OCI-LY7 (cell line): ENCODE measurements around the gene PLEKHG1. TPM values are rescaled to one million over a fixed set of nuclear protein-coding genes. Genes with fewer than 3 reads are reported as not detected.

Experiments used
- BruUV-seq: library from RNA; stranded (reverse); fragments of 400-500 nt; replicated peaks from 2 replicates; lab custom pipeline; 2021; lab: Mats Ljungman, UMichigan
- CTCF ChIA-PET: fragments of 300-600 bp; sonication (Branson Sonifier 250); formaldehyde crosslinking; loops from one replicate; lab custom pipeline; 2022; ENCODE audit warnings: antibody characterized with exemption; ENCODE audit not compliant: unreplicated experiment; lab: Charles Lee
- POLR2A ChIA-PET: fragments of 300-600 bp; sonication (Branson Sonifier 250); formaldehyde crosslinking; loops from one replicate; lab custom pipeline; 2022; ENCODE audit warnings: antibody characterized with exemption; lab: Charles Lee
- DNase-seq: peaks from one replicate; pipeline ENCODE4 v3.0.0-alpha.2; 2015; ENCODE audit warnings: low spot score
- H2AFZ ChIP-seq: fragments of 200-600 bp; sonication (generic), shearing (Covaris generic); 2 replicates; pipeline ENCODE4 v1.6.1; 2014; ENCODE audit warnings: mild to moderate bottlenecking, antibody characterized with exemption, low read length, moderate library complexity
- H3K27ac ChIP-seq: fragments of 200-600 bp; sonication (generic); 2 replicates; pipeline ENCODE4 v1.5.1; 2014; ENCODE audit warnings: mixed run types, low read depth, mild to moderate bottlenecking, moderate library complexity, low read length, inconsistent platforms; ENCODE audit not compliant: poor library complexity, severe bottlenecking
- H3K36me3 ChIP-seq: fragments of 200-600 bp; sonication (generic); 2 replicates; pipeline ENCODE4 v1.6.1; 2014; ENCODE audit warnings: mild to moderate bottlenecking, antibody characterized with exemption, low read length, moderate library complexity, mixed read lengths; ENCODE audit not compliant: insufficient read depth
- H3K4me1 ChIP-seq: fragments of 200-600 bp; sonication (generic); 2 replicates; pipeline ENCODE4 v1.5.1; 2014; ENCODE audit warnings: mild to moderate bottlenecking, low read length; ENCODE audit not compliant: insufficient read depth, poor library complexity, severe bottlenecking
- H3K4me2 ChIP-seq: fragments of 200-600 bp; sonication (generic); 2 replicates; pipeline ENCODE4 v1.6.1; 2014; ENCODE audit warnings: mild to moderate bottlenecking, low read length
- H3K4me3 ChIP-seq: fragments of 200-600 bp; sonication (generic); 2 replicates; pipeline ENCODE4 v1.5.1; 2014; ENCODE audit warnings: mild to moderate bottlenecking, low read depth, low read length; ENCODE audit not compliant: poor library complexity, severe bottlenecking
- H3K79me2 ChIP-seq: fragments of 200-600 bp; sonication (generic); 2 replicates; pipeline ENCODE4 v1.6.1; 2016; ENCODE audit warnings: low read depth, mild to moderate bottlenecking, low read length, moderate library complexity, mixed read lengths; ENCODE audit not compliant: insufficient read depth
- H3K9me2 ChIP-seq: fragments of 200-600 bp; sonication (generic); 2 replicates; pipeline ENCODE4 v1.6.1; 2016; ENCODE audit warnings: mild to moderate bottlenecking, low read length, mixed read lengths; ENCODE audit not compliant: insufficient read depth
- H3K9me3 ChIP-seq: fragments of 200-600 bp; sonication (generic); 2 replicates; pipeline ENCODE4 v1.6.1; 2014; ENCODE audit warnings: mild to moderate bottlenecking, mixed run types, low read length, mixed read lengths
- H4K20me1 ChIP-seq: fragments of 200-600 bp; sonication (generic); 2 replicates; pipeline ENCODE4 v1.6.1; 2014; ENCODE audit warnings: mild to moderate bottlenecking, antibody characterized with exemption, low read length, moderate library complexity, mixed read lengths; ENCODE audit not compliant: insufficient read depth
- EZH2phosphoT487 ChIP-seq: fragments of 200-600 bp; sonication (generic); IDR thresholded peaks from 2 replicates; pipeline ENCODE4 v1.6.1; 2018; ENCODE audit warnings: low read depth, borderline replicate concordance, mild to moderate bottlenecking, mixed run types, antibody characterized with exemption, low read length, moderate library complexity, mixed read lengths
- intact Hi-C: fragments of 100-400 bp; cut with micrococcal nuclease; formaldehyde crosslinking; loops from one replicate; pipeline ENCODE4 v1.10.0; 2022; ENCODE audit not compliant: unreplicated experiment
- total RNA-seq, 2 experiments: library from RNA; depleted of rRNA in 1 of 2; stranded (reverse); fragments of >200 nt in 1 of 2; shearing (Covaris generic) in 1 of 2; gene quantifications; 2 replicates each; pipeline ENCODE4 v1.2.3, GENCODE V29; 2014 to 2022
- TF ChIP-seq, protein P1 (sequence below): fragments of 200-600 bp; sonication (generic); conservative IDR thresholded peaks from 2 replicates; pipeline ENCODE4 v1.5.1; 2014; ENCODE audit warnings: mild to moderate bottlenecking, antibody characterized with exemption, low read length, moderate library complexity, mixed read lengths

The PLEKHG1 gene
- total RNA-seq, 2 experiments from 2014 or later = 17.9 to 19.6 TPM

DNA sequence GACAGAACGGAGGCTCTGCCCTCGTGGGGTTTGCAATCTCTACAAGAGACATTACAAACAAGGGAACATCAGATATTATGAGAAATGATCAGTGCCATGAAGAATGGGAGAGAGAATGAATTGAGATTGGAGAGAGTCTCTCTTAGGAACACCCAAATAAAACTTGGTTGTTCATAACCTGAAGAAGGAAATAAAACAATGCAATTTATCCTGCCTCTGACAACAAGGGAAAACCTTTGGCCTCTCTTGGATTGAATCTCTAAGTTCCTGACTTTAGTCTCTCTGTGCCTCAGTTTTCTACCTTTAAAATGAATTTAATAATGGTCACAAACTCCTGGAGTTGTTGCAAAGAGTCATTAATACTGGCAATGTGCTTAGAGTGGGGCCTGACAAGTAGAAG lies 21.1 kb downstream of the PLEKHG1 start:
- no peaks in the 10 kb centered on the region for H3K79me2 ChIP-seq
- TF ChIP-seq, protein P1, sequence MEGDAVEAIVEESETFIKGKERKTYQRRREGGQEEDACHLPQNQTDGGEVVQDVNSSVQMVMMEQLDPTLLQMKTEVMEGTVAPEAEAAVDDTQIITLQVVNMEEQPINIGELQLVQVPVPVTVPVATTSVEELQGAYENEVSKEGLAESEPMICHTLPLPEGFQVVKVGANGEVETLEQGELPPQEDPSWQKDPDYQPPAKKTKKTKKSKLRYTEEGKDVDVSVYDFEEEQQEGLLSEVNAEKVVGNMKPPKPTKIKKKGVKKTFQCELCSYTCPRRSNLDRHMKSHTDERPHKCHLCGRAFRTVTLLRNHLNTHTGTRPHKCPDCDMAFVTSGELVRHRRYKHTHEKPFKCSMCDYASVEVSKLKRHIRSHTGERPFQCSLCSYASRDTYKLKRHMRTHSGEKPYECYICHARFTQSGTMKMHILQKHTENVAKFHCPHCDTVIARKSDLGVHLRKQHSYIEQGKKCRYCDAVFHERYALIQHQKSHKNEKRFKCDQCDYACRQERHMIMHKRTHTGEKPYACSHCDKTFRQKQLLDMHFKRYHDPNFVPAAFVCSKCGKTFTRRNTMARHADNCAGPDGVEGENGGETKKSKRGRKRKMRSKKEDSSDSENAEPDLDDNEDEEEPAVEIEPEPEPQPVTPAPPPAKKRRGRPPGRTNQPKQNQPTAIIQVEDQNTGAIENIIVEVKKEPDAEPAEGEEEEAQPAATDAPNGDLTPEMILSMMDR = no peak
- TF ChIP-seq EZH2phosphoT487 = no peak
- ChIA-PET CTCF (no interaction called here), POLR2A (interaction anchor here (0.6 to 3.0 kb wide), 3 partner anchors 10 to 1550 kb away, joined by 3 to 17 read pairs (median 3); partner anchors contain the start of gene PLEKHG1)
- intact Hi-C loops = loop anchor here (5.0 kb wide), 1 partner anchor 102 kb away; no protein-coding TSS in a partner anchor
- H3K9me2 ChIP-seq = no peaks in the 10 kb centered on the region
- no peaks in the 10 kb centered on the region for H3K36me3 ChIP-seq
- no peak for DNase-seq
- peaks cover 94% of the 10 kb centered on the region for H3K4me1 ChIP-seq
- no peak overlapping the region for H2AFZ ChIP-seq
- no TSS peak for BruUV-seq
- peak overlapping the region; percentile 1 for H3K27ac ChIP-seq
- peak overlapping the region; percentile 85 for H3K4me2 ChIP-seq
- H4K20me1 ChIP-seq = no peaks in the 10 kb centered on the region
- no peak overlapping the region for H3K4me3 ChIP-seq
- H3K9me3 ChIP-seq = no peaks in the 10 kb centered on the region

DNA sequence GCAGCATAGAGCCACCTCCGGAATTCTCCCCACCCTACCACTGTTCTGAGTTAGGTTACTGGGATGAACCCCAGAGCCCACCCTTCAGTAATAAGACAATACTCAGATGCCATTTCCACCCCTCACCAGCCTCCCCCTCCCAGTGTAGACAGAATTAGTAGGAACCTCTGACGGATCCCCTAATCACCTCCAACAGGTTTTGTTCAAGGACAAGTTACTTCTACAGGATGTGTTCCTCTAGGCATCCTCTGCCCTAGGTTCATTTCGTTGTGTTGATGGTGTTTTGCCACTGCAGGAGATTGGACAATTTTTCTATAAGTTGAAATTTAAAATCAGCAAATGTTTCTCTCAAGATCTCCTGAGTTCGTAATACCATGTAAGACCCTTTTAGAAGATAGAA lies 22.8 kb downstream of the PLEKHG1 start:
- H3K9me2 ChIP-seq = no peaks in the 10 kb centered on the region
- BruUV-seq = TSS peak; percentile 95
- peak overlapping the region; percentile 99 for H3K27ac ChIP-seq
- peaks cover 94% of the 10 kb centered on the region for H3K4me1 ChIP-seq
- peak overlapping the region; percentile 57 for H3K4me3 ChIP-seq
- CTCF ChIA-PET = interaction anchor here (0.8 kb wide), 1 partner anchor 17 kb away, joined by 3 read pairs; no protein-coding TSS in a partner anchor
- no peak for TF ChIP-seq EZH2phosphoT487
- TF ChIP-seq, protein P1 = no peak
- peak overlapping the region; percentile 85 for H3K4me2 ChIP-seq
- H3K79me2 ChIP-seq = no peaks in the 10 kb centered on the region
- POLR2A ChIA-PET = interaction anchor here (0.5 to 3.0 kb wide), 10 partner anchors 10 to 101 kb away, joined by 3 to 17 read pairs (median 3); partner anchors contain the start of gene PLEKHG1
- no peaks in the 10 kb centered on the region for H3K36me3 ChIP-seq
- no peak overlapping the region for H2AFZ ChIP-seq
- H3K9me3 ChIP-seq = no peaks in the 10 kb centered on the region
- DNase-seq = peak; percentile 45
- H4K20me1 ChIP-seq = no peaks in the 10 kb centered on the region
- intact Hi-C loops = loop anchor here (2.0 to 5.0 kb wide), 4 partner anchors 100 to 214 kb away; no protein-coding TSS in a partner anchor
